Head of caudate nucleus (tissue), 42 donors: ENCODE data around the gene ANTXRL.
A peak's percentile ranks its signal among the peaks of the same experiment; 100 is the strongest.
"Not testable (repeated sequence)": the region's sequence is repeated elsewhere in the genome, so short reads cannot be mapped to it uniquely, and the experiment has no call there.

Experiments used
- DNase-seq, 42 donors: peaks; one replicate each; pipeline versions ENCODE4 v3.0.0 to v3.0.0-alpha.2; 2020 to 2021; ENCODE audit warnings: mixed read lengths in 7 of 42
- intact Hi-C: fragments of 100-400 bp; cut with DNase I; formaldehyde crosslinking; loops from one replicate; pipeline ENCODE4 v1.15.0; 2022

ANTXRL gene

GRCh38 chr10:46270086-46270811 lies 16.5 kb upstream of the ANTXRL start:
- intact Hi-C loops = no loop called here

GRCh38 chr10:46270963-46271530 lies 15.8 kb upstream of the ANTXRL start:
- intact Hi-C loops = not testable (repeated sequence)
- DNase-seq = peak in 5 of 42 donors; percentile 0 to 25 (median 10)

More at GRCh38 chr10:46270086-46270811, 16.5 kb upstream of the ANTXRL start:
- DNase-seq = peak in 8 of 42 donors; percentile 1 to 30 (median 14)

- intact Hi-C loops = not testable (repeated sequence)
- peak in 5 of 42 donors; percentile 2 to 22 (median 9) for DNase-seq
Measured at GRCh38 chr10:46271795-46272499, 14.8 kb upstream of the ANTXRL start.

GRCh38 chr10:46272863-46273415 lies 13.9 kb upstream of the ANTXRL start:
- intact Hi-C loops = no loop called here
- DNase-seq = peak in 4 of 42 donors; percentile 9 to 20 (median 14)

GRCh38 chr10:46273506-46274477 lies 13.0 kb upstream of the ANTXRL start:
- DNase-seq = peak in 10 of 42 donors; percentile 8 to 35 (median 20)
- intact Hi-C loops = no loop called here

GRCh38 chr10:46277840-46278239 lies 9.0 kb upstream of the ANTXRL start:
- no peak for DNase-seq
- intact Hi-C loops = no loop called here

- intact Hi-C loops = not testable (repeated sequence)
- peak in 3 of 42 donors; percentile 8 to 21 (median 14) for DNase-seq
Measured at GRCh38 chr10:46282421-46282831, 4.4 kb upstream of the ANTXRL start.

GRCh38 chr10:46282842-46283574 lies 3.8 kb upstream of the ANTXRL start:
- intact Hi-C loops = no loop called here
- DNase-seq = peak; percentile 48 to 94 (median 86)

GRCh38 chr10:46283580-46284285 lies 3.1 kb upstream of the ANTXRL start:
- DNase-seq = peak in 7 of 42 donors; percentile 4 to 19 (median 13)
- intact Hi-C loops = no loop called here

GRCh38 chr10:46284286-46285229 lies 2.2 kb upstream of the ANTXRL start:
- DNase-seq = peak; percentile 50 to 94 (median 87)
- intact Hi-C loops = no loop called here

- DNase-seq = peak in 4 of 42 donors; percentile 4 to 25 (median 14)
- intact Hi-C loops = no loop called here
Measured at GRCh38 chr10:46285300-46285699, 1.5 kb upstream of the ANTXRL start.

- intact Hi-C loops = no loop called here
- peak in 4 of 42 donors; percentile 15 to 36 (median 18) for DNase-seq
Measured at GRCh38 chr10:46285966-46286620, 704 bp upstream of the ANTXRL start.

GRCh38 chr10:46287846-46288477 lies 1.2 kb downstream of the ANTXRL start:
- peak in 3 of 42 donors; percentile 10 to 28 (median 22) for DNase-seq
- intact Hi-C loops = no loop called here

GRCh38 chr10:46288601-46289206 lies 1.9 kb downstream of the ANTXRL start:
- DNase-seq = peak in 3 of 42 donors; percentile 4 to 28 (median 13)
- intact Hi-C loops = no loop called here
